Measurements from ENCODE around the gene GRAP2.

GRAP2 gene

DNA sequence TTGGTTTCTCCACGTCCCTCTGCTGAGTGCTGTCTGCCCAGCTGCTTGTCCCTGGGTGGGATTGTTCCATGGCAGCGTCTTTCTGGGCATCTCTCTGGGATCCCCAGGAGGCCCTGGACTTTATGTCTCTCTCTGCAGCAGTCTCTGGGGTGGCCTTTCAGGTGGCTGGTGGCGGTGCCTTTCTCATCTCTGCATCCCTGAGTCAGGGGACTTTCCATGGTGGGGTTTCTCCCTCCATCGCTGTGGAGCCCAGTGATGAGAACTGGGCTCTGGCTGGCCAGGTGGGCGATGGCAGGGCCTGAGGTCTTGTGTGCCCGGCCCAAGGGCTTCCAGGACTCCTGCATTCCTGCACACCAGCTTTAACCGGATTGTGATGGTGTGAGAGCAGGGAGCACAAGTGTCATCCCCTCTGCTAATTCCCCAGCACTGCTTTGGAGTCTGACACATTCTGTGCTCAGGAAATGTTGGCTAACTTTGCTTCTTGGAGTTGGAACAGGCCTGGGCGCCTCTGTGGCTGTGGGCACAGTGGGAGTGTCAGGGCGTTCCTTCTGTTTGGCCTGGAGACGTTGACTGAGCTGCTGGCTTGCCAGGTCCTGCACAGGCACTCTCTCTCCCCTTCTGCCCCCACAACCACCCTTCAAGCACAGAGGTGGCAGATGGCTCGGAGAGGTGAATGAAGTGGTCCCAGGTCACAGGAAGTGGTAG, 121.8 kb downstream of the GRAP2 start:
- Histone ChIP-seq H3K9ac (ENCODE audit: low read depth, low read length) (no peak overlapping the region), H3K9me3 (ENCODE audit: control insufficient read depth, insufficient read depth, low read length) (no peaks in the 10 kb centered on the region), H3K4me3 (ENCODE audit: low read depth, low read length) (no peak overlapping the region), H3K4me1 (ENCODE audit: control insufficient read depth, insufficient read depth, low read length) (0 out of 2 replicates have a peak, but pooled peaks cover 4% of the 10 kb centered on the region), H3K36me3 (ENCODE audit: control insufficient read depth, insufficient read depth, low read length) (peaks cover 38% of the 10 kb centered on the region), H3K27me3 (ENCODE audit: control insufficient read depth, insufficient read depth, low read length) (no peaks in the 10 kb centered on the region), H3K27ac (ENCODE audit: low read depth, low read length) (no peak overlapping the region)
